CD4-positive, alpha-beta T cell treated with Interleukin-6 at 100 ng/mL for 8 hours (primary cell): Measurements from ENCODE around the gene DLK2.
"Not testable (repeated sequence)": the region's sequence is repeated elsewhere in the genome, so short reads cannot be mapped to it uniquely, and the experiment has no call there.

ENCODE experiments used
- DNase-seq: peaks from one replicate; pipeline ENCODE4 v3.0.0-alpha.2; 2020; ENCODE audit warnings: mixed read lengths, low spot score

The DLK2 gene

DNA sequence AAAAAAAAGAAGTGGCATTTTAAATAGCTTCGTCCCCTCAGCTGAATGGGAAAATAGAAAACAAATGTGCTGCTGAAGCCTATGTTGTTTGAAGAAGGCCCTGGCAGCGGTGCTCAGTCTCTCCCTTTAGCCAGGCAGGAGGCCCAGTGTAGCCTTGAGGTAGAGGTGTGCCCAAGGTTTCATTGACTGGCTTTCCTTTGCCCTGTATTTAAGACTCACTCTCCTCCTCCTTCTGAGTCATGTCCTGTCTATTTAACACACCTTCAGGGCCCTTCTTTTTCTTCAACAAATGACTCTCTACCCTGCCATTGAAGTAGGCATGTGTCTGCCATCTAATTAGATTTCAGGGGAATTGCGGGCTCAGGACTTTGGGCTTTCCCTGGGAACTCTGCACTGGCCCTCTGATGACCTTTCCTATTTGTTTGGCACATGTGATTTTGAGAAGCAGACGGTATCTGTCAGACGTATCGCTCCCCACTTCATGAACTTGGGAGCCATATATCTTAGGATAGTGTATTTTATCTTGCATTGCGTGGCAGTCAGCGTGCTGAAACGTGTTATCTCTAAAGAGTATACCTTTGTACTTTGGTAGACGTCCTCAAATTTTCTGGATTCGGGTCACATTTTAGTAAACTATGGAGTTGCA is 26.4 kb upstream of the DLK2 start:
- no peak for DNase-seq

- no peak for DNase-seq
These were observed 25.7 kb upstream of the DLK2 start for GRCh38 chr6:43481075-43481474.

GRCh38 chr6:43478008-43478372 is 22.6 kb upstream of the DLK2 start:
- no peak for DNase-seq

- DNase-seq = peak; percentile 93
These were observed 22.1 kb upstream of the DLK2 start, which contains the start of gene TJAP1 for GRCh38 chr6:43477235-43478007. Gene TJAP1 (plus strand): TSS chr6:43477570. CDS start chr6:43499002, 21,432 bp downstream.

GRCh38 chr6:43476746-43477145 is 21.4 kb upstream of the DLK2 start:
- DNase-seq = no peak

- no peak for DNase-seq
These were observed 20.2 kb upstream of the DLK2 start for GRCh38 chr6:43475516-43475915.

GRCh38 chr6:43472515-43472914 is 17.2 kb upstream of the DLK2 start:
- no peak for DNase-seq

- no peak for DNase-seq
These were observed 16.1 kb upstream of the DLK2 start for GRCh38 chr6:43471399-43471798.

- no peak for DNase-seq
These were observed 14.6 kb upstream of the DLK2 start for GRCh38 chr6:43469947-43470346.

DNA sequence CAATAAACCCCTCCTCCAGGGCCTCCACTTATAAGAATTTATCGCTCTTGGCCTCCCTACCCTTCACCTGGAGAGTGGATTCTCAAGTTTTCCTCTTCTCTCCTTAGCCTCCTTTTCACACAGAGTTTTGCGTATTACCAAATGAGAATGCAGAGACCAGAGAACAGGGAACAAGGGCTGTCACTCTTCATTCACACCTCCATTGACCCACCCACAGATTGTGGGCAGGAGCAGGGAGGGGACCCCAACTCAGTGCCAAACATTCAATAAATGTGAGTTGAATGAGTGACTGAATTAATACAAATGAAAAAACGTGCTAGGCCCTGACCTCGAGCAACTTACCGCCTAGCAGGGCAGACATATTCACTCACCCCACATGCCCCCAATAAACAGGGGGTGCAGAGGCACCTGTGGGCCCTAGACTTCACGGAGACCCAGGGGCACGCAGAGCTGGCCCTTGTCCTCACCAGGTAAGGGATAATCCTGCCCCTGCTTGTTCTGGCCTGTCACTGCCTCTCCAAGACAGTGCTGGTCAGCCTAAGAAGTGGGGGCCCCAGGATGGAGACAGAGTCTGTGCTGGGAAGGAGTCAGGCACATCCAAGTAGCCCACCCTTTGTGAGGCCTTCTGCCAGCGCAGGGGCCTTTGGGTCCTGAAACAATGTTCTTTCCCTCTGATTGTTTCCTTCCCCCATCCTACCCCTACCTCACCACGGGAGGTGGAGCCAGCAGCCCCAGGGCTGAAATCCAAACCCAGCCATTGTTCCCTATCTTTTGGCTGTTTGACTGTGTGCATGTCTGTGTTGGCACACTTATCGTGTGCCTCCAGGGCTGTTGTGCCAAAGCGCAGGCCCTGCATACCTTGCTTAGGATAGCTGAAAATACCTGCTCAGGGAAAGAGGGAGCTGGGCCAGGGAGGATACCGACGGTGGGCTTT is 13.7 kb upstream of the DLK2 start:
- no peak for DNase-seq

GRCh38 chr6:43468240-43468639 is 12.9 kb upstream of the DLK2 start:
- DNase-seq = no peak

DNA sequence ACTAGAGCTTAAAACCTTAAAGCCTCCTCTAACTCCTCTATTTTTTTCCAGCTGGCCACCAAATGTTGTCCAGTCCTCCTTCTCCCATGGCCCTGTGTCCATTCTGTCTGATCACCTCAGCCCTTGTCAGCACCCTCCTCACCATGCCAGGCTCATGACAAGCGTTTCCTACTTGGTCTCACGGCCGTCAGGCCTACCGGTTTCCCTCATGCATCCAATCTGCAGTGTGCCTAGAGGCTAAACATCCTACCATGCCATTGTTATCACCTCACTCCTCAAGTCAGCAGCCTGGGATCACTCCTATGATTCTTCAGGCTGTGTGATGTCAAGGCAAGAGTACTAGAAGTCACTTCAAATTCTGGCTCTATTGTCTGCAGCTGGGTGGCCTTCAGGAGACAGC is 12.4 kb upstream of the DLK2 start:
- no peak for DNase-seq

- not testable (repeated sequence) for DNase-seq
These were observed 11.9 kb upstream of the DLK2 start for GRCh38 chr6:43467265-43467664.

DNA sequence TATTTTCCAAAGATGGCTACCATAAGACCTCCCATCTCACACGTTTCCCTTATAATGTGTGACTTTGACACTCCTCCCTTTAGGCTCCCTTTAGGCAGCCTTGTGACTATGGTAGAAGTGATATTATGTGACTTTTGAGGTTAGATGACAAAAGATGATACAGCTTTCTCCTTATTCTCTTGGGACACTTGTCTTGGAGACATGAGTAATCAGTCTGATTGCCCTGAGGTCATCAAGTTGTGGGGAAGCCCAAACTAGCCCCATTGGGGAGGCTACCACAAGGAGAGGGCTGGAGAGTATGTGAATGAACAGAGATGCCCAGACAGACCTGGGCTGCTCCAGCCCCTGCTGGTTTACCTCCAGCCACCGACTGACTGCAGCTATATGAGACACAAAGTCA is 10.6 kb upstream of the DLK2 start:
- DNase-seq = no peak

DNA sequence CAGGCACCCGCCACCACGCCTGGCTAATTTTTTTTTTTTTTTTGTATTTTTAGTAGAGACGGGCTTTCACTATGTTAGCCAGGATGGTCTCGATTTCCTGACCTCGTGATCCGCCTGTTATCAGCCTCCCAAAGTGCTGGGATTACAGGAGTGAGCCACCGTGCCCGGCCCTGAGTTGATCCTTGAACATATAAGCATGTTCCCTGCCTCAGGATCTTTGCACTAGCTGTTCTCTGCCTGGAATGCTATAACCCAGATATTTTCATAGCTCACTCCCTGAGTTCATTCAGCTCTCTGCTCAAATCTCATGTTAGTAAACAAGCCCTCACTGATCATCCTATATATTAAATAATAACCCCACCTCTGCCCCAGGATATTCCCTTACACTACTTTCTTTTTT is 9.0 kb upstream of the DLK2 start:
- DNase-seq = no peak

GRCh38 chr6:43461936-43462335 is 6.6 kb upstream of the DLK2 start:
- no peak for DNase-seq

GRCh38 chr6:43460032-43460431 is 4.7 kb upstream of the DLK2 start:
- no peak for DNase-seq

GRCh38 chr6:43459535-43459934 is 4.2 kb upstream of the DLK2 start:
- DNase-seq = no peak

DNA sequence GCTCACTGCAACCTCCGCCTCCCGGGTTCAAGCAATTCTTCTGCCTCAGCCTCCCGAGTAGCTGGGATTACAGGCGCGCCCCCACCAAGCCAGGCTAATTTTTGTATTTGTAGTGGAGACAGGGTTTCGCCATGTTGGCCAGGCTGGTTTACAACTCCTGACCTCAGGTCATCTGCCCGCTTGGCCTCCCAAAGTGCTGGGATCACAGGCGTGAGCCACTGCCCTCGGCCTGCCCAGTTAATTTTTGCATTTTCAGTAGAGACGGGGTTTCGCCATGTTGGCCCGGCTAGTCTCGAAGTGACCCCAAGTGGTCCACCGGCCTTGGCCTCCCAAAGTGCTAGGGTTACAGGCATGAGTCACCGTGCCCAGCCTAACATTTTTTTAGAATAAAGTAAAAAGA is 2.8 kb upstream of the DLK2 start:
- DNase-seq = not testable (repeated sequence)

DNA sequence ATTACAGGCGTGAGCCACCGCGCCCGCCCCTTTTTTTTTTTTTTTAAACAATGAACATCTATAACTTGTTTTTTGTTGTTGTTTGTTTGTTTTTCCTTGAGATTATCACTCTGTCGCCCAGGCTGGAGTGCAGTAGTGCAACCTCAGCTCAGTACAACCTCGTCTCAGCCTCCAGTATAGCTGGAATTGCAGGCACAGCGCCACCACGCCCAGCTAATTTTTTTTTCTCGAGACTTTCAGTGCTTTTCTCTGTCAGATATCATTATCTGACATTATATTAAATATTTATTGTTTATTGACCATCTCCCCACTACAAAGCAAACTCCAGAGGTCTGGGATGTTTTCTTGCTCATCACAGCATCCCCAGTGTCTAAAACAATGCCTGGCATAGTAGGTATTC is 2.3 kb upstream of the DLK2 start:
- no peak for DNase-seq

DNA sequence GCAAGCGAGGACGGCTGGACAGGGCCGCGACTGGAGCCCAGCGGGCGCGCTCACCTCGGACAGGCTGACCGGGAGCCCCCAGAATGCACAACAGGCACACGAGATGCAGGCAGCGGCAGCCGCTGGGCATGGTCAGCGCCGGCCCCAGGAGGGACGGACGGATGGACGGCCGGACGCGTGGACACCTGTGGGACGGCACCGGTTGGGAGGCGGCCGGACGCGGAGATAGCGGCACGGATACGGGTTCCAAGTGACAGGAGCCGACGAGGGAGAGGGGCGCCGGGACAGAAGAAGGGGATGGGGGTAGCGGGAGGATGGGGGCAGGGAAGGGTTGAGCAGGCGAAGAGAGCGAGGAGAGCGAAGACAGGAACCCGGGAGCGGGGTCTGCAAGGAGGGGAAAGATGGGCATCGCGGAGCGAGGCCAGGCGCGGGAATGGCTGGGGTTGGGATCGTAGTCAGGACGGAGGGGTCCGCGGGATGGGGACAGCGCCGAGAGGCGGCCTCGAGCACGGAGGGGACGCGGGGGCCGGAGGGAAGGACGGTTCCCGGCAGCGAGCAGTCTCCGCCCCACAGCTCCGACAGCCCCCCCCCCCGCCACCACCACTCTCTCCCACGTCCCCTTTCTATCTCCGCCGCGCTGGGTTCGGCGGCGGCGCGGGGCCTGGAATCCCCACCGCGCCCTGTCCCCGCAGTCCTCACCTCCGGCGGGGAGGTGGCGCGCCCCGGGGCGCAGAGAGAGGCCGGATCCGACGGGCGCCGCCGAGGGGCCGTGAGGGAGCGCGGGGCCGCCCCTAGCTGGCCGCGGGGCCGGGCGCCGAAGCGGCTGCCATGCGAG is 435 bp downstream of the DLK2 start:
- peak; percentile 4 for DNase-seq

DNA sequence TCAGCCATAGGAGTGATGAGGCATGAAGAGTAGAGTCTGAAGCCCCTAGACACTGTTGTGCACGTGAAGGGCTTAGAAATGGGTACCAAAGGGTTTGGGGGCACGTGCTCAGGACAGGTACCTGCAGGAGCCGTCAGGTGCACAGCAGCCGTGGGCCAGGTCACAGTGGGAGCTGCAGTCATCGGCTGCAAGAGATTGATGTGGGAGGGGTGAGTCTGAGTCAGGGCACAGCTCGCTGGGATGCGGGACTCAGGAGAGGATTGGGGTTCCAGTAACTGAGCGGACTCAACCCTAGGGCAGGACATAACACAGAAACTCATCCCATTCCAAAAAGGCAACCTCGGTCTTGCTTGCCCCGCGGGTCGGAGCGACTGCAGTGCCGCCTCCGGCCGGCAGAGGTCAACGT is 1.1 kb downstream of the DLK2 start:
- peak; percentile 61 for DNase-seq
